GM23248 (cell line): ENCODE measurements around the gene CHMP5. TPM values are rescaled to one million over a fixed set of nuclear protein-coding genes. Genes with fewer than 3 reads are reported as not detected.

ENCODE experiments used
- DNase-seq: peaks from one replicate; pipeline ENCODE4 v3.0.0-alpha.2; 2015
- H2AFZ ChIP-seq: fragments of 200-600 bp; sonication (generic); 2 replicates; pipeline ENCODE4 v1.6.1; 2016; ENCODE audit warnings: antibody characterized with exemption
- H3F3A ChIP-seq: fragments of 200-600 bp; sonication (generic); 2 replicates; pipeline ENCODE4 v1.6.1; 2016; ENCODE audit warnings: mild to moderate bottlenecking, antibody characterized with exemption, mixed run types; ENCODE audit not compliant: insufficient read depth
- H3K27ac ChIP-seq: fragments of 200-600 bp; sonication (generic); 2 replicates; pipeline ENCODE4 v1.5.1; 2016; ENCODE audit warnings: mild to moderate bottlenecking
- H3K27me3 ChIP-seq: fragments of 200-600 bp; sonication (generic); replicated peaks from 2 replicates; pipeline ENCODE4 v1.6.1; 2016; ENCODE audit warnings: mild to moderate bottlenecking; ENCODE audit not compliant: insufficient read depth
- H3K36me3 ChIP-seq: fragments of 200-600 bp; sonication (generic); 2 replicates; pipeline ENCODE4 v1.6.1; 2016; ENCODE audit warnings: low read depth, mild to moderate bottlenecking
- H3K4me1 ChIP-seq: fragments of 200-600 bp; sonication (generic); 2 replicates; pipeline ENCODE4 v1.6.1; 2016; ENCODE audit warnings: mild to moderate bottlenecking; ENCODE audit not compliant: insufficient read depth
- H3K4me2 ChIP-seq: fragments of 200-600 bp; sonication (generic); one replicate; pipeline ENCODE4 v1.6.1; 2016; ENCODE audit warnings: mild to moderate bottlenecking; ENCODE audit not compliant: unreplicated experiment
- H3K4me3 ChIP-seq: fragments of 200-600 bp; sonication (generic); 2 replicates; pipeline ENCODE4 v1.5.1; 2016; ENCODE audit warnings: mild to moderate bottlenecking
- H3K79me2 ChIP-seq: fragments of 200-600 bp; sonication (generic); 2 replicates; pipeline ENCODE4 v1.6.1; 2016; ENCODE audit warnings: mild to moderate bottlenecking; ENCODE audit not compliant: insufficient read depth
- H3K9ac ChIP-seq: fragments of 200-600 bp; sonication (generic); 2 replicates; pipeline ENCODE4 v1.6.1; 2016; ENCODE audit warnings: mild to moderate bottlenecking
- H3K9me2 ChIP-seq: fragments of 200-600 bp; sonication (generic); 2 replicates; pipeline ENCODE4 v1.6.1; 2016; ENCODE audit warnings: mixed run types, mild to moderate bottlenecking, moderate library complexity; ENCODE audit not compliant: insufficient read depth
- H3K9me3 ChIP-seq: fragments of 200-600 bp; sonication (generic); one replicate; pipeline ENCODE4 v1.6.1; 2017; ENCODE audit warnings: low read depth
- H4K20me1 ChIP-seq: fragments of 200-600 bp; sonication (generic); 2 replicates; pipeline ENCODE4 v1.6.0; 2016; ENCODE audit not compliant: insufficient read depth
- EZH2 ChIP-seq: fragments of 200-600 bp; sonication (generic); IDR thresholded peaks from 2 replicates; pipeline ENCODE4 v1.6.1; 2018; ENCODE audit warnings: antibody characterized with exemption, mild to moderate bottlenecking; ENCODE audit not compliant: insufficient read depth, poor library complexity, severe bottlenecking
- EZH2phosphoT487 ChIP-seq: fragments of 200-600 bp; sonication (generic); IDR thresholded peaks from 2 replicates; pipeline ENCODE4 v1.6.1; 2018; ENCODE audit warnings: antibody characterized with exemption, moderate library complexity, mild to moderate bottlenecking, low read depth; ENCODE audit not compliant: insufficient read depth
- WGBS, 2 experiments: methylation state at CpG; one replicate each; pipeline ENCODE4 v1.1.6; 2015 to 2017; ENCODE audit warnings: low lambda C conversion rate in 2 of 2, low coverage in 1 of 2; ENCODE audit errors: missing lambda C conversion rate in 2 of 2; 5-methylcytosine and 5-hydroxymethylcytosine counted together
- in situ Hi-C: fragments of 300-500 bp; cut with MboI; formaldehyde crosslinking; loops from 2 replicates; pipeline ENCODE4 v1.15.0; 2020
- polyA plus RNA-seq: library from polyadenylated mRNA; unstranded; fragments of >200 nt; fragmentation: Nextera tagmentation; extraction: Ambion mirVana; gene quantifications from 2 replicates; pipeline ENCODE4 v1.2.1, GENCODE V29; 2016
- total RNA-seq: library from RNA; depleted of rRNA; stranded (reverse); fragments of >200 nt; shearing (Covaris generic); gene quantifications from 2 replicates; pipeline ENCODE4 v1.2.3, GENCODE V29; 2014

Gene CHMP5
- total and polyA plus RNA-seq, 2 experiments from 2014 or later = 90.6 to 130 TPM

DNA sequence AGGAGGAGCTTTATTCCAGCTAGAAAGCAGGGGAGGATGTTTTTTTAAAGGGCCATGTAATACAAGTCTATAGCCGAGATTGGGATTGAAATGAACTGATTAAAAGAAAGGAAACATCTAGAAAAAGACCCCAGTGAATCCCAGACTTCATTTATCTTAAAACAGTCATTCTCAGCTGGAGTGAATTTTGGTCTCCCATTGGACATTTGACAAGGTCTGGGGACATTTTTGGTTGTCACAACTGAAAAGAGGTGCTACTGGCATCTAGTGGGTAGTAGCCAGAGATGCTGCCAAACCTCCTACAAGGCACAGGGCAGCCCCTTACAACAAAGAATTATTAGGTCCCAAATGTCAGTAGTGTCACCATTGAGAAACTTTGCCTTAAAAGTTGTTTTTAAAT, 41.2 kb upstream of the CHMP5 start:
- Histone ChIP-seq H3K36me3 (no peaks in the 10 kb centered on the region), H3K4me3 (no peak overlapping the region), H3K4me1 (peaks cover 5% of the 10 kb centered on the region), H3K27me3 (no peaks in the 10 kb centered on the region), H4K20me1 (no peaks in the 10 kb centered on the region), H3K9me3 (no peaks in the 10 kb centered on the region), H3K27ac (no peak overlapping the region), H2AFZ (no peak overlapping the region), H3K4me2 (no peak overlapping the region), H3K9ac (no peak overlapping the region), H3K9me2 (no peaks in the 10 kb centered on the region), H3K79me2 (no peaks in the 10 kb centered on the region), H3F3A (no peaks in the 10 kb centered on the region)
- whole genome bisulfite sequencing, 2 experiments = 56 to 69% methylated on average over 1 of the region's 1 CpG
- in situ Hi-C loops = no loop called here
- TF ChIP-seq EZH2phosphoT487 = no peak
- no peak for TF ChIP-seq EZH2
- DNase-seq = peak; percentile 36

DNA sequence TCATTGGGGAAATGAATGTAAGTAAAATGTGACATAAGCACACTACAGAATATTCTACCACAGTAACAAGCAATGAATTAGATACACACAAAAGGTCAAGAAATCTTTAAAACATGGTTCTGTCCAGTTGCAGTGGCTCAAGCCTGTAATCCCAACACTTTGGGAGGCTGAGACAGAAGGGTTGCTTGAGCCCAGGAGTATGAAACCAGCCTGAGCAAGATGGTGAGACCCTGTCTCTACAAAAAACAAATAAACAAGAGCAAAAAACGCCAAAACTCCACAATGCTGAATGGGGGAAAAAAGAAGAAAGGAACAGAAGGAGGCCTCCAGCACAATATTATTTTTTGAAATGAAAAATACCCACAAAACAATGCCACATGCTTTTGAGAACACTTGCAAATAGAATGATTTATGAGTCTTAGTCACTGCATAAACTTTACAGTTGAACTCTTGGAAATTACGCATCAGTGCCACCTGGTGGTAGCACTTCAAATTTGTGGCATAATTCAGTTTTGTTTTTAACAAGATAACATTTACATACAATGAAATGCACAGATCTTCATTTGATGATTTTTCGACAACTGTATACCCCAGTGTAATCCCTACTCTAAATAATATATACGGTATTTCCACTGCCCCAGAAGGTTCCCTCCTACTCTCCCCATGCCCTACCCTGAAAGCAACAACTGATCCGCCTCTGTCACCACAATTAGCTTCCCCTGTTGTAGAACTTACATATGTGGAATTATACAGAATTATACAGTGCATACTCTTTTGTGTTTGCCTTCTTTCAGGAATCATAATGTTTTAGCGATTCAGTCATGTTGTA, 39.3 kb upstream of the CHMP5 start:
- Histone ChIP-seq H3K4me3 (no peak overlapping the region), H3K9me2 (no peaks in the 10 kb centered on the region), H3F3A (no peaks in the 10 kb centered on the region), H3K9me3 (no peaks in the 10 kb centered on the region), H3K4me2 (no peak overlapping the region), H3K4me1 (peaks cover 5% of the 10 kb centered on the region), H2AFZ (no peak overlapping the region), H4K20me1 (no peaks in the 10 kb centered on the region), H3K79me2 (no peaks in the 10 kb centered on the region), H3K27me3 (no peaks in the 10 kb centered on the region), H3K36me3 (no peaks in the 10 kb centered on the region), H3K27ac (no peak overlapping the region), H3K9ac (no peak overlapping the region)
- in situ Hi-C loops = loop anchor here (5.0 kb wide), 1 partner anchor 143 kb away; no protein-coding TSS in a partner anchor
- DNase-seq = peak; percentile 86
- 18% methylated on average over 6 of the region's 6 CpGs for WGBS, 2 experiments
- TF ChIP-seq EZH2 = no peak
- TF ChIP-seq EZH2phosphoT487 = no peak

GRCh38 chr9:33227008-33227398, 37.8 kb upstream of the CHMP5 start:
- Histone ChIP-seq H3K36me3 (no peaks in the 10 kb centered on the region), H3K27me3 (no peaks in the 10 kb centered on the region), H3K9me2 (no peaks in the 10 kb centered on the region), H3K9ac (no peak overlapping the region), H3K4me2 (no peak overlapping the region), H2AFZ (no peak overlapping the region), H3K4me3 (no peak overlapping the region), H4K20me1 (no peaks in the 10 kb centered on the region), H3K79me2 (no peaks in the 10 kb centered on the region), H3K9me3 (no peaks in the 10 kb centered on the region), H3K27ac (no peak overlapping the region), H3K4me1 (peaks cover 5% of the 10 kb centered on the region), H3F3A (no peaks in the 10 kb centered on the region)
- no peak for DNase-seq
- in situ Hi-C loops = loop anchor here (5.0 kb wide), 1 partner anchor 145 kb away; no protein-coding TSS in a partner anchor
- TF ChIP-seq EZH2phosphoT487 = no peak
- no peak for TF ChIP-seq EZH2
- 75 to 79% methylated on average over 10 of the region's 10 CpGs for WGBS, 2 experiments

DNA sequence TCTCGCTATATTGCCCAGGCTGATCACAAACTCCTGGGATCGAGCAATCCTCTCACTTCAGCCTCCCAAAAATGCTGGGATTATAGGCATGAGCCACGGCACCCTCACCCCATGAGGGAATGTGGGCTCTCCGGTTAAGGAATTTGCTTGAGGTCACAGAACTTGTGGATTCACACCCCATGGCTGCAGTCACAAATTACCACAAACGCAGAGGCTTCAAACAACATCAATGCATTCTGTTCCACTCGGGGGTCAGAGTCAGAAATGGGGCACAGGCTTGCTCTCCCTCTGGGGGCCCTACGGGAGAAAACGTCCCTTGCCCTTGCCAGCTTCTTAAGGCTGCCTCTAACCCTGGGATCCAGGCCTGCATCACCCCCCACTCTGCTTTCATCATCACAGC, 37.1 kb upstream of the CHMP5 start:
- Histone ChIP-seq H4K20me1 (no peaks in the 10 kb centered on the region), H3K79me2 (no peaks in the 10 kb centered on the region), H3K27ac (no peak overlapping the region), H3K4me2 (no peak overlapping the region), H3K9me3 (no peaks in the 10 kb centered on the region), H3K27me3 (no peaks in the 10 kb centered on the region), H3K9ac (no peak overlapping the region), H3K36me3 (no peaks in the 10 kb centered on the region), H3K9me2 (no peaks in the 10 kb centered on the region), H3K4me3 (no peak overlapping the region), H2AFZ (no peak overlapping the region), H3K4me1 (peaks cover 5% of the 10 kb centered on the region), H3F3A (no peaks in the 10 kb centered on the region)
- WGBS, 2 experiments = 70 to 73% methylated on average over 8 of the region's 8 CpGs
- no peak for TF ChIP-seq EZH2
- no peak for TF ChIP-seq EZH2phosphoT487
- in situ Hi-C loops = loop anchor here (5.0 kb wide), 1 partner anchor 145 kb away; no protein-coding TSS in a partner anchor
- no peak for DNase-seq
